NCI-H1436 (cell line): ENCODE measurements around the gene PCSK9.
A peak's percentile ranks its signal among the peaks of the same experiment; 100 is the strongest.

Source experiments
- DNase-seq: peaks from one replicate; lab custom pipeline; 2025; lab: John Stamatoyannopoulos, UW

PCSK9 gene

GRCh38 chr1:55059302-55060132, 20.2 kb downstream of the PCSK9 start:
- no peak for DNase-seq

- no peak for DNase-seq
Measured at GRCh38 chr1:55060133-55060999, 21.0 kb downstream of the PCSK9 start.

- no peak for DNase-seq
Measured at GRCh38 chr1:55061000-55061705, 21.8 kb downstream of the PCSK9 start.

DNA sequence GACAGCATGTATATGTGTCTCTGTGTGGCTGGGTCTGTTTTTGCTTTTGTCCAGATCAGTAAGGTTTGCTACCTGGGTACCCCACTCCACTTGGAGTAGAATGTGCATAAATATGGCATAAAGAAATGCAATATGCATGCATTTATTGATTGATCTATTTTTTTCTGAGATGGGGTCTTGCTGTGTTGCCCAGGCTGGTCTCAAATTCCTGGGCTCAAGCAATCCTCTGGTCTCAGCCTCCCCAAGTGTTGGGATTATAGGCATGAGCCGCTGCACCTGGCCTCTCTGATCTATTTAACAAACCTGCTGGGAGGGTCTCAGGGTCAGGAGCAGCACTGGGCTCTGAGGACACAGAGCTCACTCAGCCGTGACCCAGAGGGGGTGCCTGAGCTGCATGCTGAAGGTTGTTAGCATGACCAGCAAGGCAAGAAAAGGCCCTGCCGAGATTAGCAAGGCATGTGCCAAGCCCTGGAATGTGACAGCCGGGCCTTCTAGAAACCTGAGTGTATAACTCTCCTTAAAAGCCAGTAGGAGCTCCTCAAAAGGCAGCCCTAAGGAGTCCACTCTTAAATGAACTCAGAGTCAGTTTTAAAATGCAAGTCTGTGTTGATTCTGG, 22.5 kb downstream of the PCSK9 start:
- no peak for DNase-seq

DNA sequence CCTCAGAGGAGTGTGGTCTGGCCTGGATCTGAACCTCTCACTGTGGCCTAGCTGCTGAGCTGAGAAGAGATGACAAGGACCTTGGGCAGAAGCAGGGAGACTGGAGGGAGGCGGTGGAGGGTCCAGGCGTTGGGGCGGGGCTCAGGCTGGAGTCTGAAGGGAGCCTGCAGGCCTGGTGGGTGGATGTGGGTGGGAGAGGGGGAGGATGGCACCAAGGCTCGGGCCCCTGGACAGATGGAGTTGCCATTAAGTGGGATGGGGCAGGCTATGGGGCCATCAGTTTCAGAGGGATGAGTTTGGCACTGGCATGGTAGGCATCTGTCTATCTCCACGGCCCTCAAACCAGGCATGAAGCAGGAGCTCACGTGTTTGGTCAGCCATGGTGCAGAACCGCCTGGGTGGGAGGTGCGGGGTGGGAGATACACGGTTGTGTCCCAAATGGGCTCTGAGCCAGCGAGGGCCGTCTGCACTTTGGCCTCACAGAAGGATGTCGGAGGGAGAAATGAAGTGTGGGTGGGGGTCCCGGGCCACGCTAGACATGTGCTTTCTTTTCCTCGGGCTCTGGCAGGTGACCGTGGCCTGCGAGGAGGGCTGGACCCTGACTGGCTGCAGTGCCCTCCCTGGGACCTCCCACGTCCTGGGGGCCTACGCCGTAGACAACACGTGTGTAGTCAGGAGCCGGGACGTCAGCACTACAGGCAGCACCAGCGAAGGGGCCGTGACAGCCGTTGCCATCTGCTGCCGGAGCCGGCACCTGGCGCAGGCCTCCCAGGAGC, 23.6 kb downstream of the PCSK9 start:
- DNase-seq: no peak

DNA sequence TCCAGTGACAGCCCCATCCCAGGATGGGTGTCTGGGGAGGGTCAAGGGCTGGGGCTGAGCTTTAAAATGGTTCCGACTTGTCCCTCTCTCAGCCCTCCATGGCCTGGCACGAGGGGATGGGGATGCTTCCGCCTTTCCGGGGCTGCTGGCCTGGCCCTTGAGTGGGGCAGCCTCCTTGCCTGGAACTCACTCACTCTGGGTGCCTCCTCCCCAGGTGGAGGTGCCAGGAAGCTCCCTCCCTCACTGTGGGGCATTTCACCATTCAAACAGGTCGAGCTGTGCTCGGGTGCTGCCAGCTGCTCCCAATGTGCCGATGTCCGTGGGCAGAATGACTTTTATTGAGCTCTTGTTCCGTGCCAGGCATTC, 24.2 kb downstream of the PCSK9 start:
- DNase-seq: no peak

GRCh38 chr1:55064071-55064581, 24.8 kb downstream of the PCSK9 start:
- peak; percentile 24 for DNase-seq

DNA sequence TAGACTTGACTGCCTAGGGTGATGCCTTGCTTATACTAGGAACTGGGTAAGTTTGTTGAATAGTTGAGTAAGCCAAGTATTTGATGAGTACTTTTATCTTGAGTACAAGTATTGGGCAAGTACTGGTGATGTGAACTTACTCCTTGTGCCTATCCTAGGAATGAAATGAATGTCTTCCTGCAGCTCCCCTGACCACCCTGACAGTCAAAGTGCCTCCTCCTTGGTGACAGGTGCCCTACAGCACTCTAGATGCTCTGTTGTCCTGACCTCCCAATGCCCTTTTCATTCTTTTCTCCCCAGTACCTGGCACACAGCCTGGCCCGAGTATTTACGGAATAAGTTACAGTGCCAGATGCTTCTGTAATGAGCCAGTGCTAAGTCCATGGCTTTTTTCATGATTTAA, 25.5 kb downstream of the PCSK9 start:
- DNase-seq: no peak

DNA sequence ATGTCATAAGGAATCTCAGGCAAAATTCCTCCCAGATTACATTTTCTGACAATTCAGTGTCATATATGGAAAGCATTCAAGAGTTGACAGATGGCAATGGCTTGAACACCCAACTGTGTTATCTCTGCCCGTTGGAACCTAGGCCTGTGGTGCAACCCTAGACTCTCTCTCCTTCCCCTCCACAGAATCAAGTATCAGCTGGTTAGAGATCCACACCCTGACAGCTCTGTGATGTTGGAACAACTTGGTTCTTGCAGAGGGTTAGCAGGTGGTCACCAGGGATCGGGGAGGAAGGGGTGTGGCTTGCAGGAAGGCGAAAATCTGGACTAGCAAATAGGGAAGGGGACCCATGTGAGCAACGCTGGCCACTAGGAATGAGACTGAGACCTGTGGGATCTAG, 26.3 kb downstream of the PCSK9 start:
- DNase-seq: no peak

- DNase-seq: no peak
Measured at GRCh38 chr1:55067022-55067778, 27.9 kb downstream of the PCSK9 start.

DNA sequence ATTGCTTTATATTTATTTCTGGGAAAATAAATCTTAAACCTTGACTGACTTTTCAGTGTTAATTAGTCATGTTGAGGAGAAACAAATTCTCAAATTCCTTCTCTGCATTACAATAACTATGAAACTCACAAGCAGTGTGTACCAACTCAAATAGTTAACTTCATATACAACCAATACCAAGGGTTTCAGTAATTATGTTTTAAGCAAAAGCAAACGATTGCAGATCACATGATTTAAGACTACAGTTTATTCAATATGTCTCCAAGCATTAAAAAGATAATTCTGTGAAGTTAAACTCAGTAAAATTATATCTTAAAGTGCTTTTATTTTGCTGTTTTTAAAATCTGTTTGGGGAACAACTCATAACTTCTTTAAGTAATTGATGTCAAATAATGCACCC, 28.6 kb downstream of the PCSK9 start:
- no peak for DNase-seq

DNA sequence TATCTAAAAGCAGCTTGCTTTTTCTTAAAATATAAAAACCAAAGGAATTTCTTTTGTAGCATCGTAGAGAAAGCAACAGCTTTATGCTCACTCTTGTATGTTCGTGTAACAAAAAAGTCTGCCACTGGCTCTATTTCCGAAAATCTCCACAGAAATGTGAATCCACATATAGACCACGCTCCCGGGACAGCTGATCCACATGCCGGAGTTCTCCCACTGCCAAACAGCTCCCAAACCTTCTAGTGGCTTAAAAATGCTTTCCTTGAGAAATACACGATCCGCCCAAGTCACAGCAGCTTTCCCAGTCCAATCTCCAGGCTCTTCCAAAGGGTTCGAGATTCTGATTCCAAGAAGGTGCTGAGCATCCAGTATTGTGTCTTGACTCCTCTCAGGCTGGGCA, 29.3 kb downstream of the PCSK9 start:
- no peak for DNase-seq

- DNase-seq: no peak
Measured at GRCh38 chr1:55069280-55069679, 29.9 kb downstream of the PCSK9 start.

DNA sequence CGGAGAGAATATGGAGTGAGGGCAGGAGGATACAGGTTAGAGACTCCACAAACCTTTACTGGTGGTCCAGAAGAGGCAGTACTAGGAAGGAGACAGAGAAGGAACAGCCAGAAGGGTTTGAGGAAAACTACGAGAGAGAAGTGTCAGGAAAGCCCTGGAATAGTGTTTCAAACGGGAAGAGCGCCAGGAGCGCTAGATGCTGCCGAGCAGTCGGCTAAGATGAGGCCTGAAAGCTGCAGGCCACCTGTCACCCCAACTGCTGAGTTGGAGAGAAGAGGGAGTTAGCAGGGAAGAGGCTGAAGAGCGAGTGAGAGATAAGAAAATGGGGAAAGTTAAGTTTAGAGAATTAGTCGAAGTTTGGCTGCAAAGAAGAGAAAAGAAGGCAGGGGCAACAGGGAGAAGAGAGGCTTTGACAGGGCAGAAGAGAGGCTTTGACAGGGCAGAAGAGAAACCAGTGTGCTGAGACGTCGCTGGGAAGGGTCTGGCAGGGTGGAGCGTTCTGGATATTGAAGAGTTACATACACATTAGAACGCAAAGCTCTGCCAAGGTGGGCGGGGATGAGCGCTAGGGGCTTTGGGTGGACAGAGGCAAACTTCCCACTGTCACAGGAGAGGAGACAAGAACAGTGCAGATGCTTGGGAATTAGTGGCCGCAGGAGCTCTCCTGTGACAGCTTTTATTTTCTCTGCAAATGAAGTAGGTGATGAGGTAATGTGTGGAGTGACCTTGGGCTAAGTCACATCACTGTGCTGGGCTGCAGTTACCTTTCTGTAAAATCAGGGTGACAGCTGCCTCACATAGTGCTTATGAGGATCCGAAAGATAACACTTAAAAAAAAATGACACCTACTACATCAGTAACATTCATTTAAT, 31.2 kb downstream of the PCSK9 start:
- no peak for DNase-seq

- DNase-seq: no peak
Measured at GRCh38 chr1:55071477-55071876, 32.1 kb downstream of the PCSK9 start.

DNA sequence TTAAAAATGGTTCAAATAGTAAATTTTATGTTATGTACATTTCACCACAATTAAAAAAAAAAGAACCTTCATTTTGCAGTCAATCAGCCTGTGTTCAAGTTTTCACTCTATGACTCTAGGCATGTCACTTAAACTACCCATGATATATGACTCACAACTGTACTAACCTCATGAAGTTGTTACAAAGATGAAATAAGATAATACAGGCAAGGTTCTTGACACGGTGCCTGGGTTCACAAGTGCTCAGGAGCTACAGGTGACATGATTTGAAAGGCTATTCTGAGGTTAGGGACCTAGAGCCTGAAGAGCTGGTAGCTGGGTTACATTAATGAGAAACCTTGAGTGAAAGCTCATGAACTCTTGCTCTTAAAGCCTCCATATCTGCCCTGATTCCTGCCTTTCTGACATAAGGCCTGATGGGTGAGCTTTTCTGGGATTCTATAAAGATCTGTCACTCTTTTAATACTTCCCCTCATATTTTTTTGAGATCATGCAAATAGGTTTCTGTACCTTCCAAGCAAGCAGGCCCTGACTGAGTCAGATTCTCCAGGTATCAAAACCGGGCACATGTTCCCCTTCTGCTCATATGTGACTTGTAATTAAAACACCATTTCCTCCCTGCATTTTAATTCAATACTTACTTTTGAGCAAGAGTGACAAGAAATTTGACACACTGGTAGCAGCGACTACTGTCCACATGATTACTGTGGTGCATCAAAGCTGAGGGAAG, 34.0 kb downstream of the PCSK9 start:
- DNase-seq: no peak

GRCh38 chr1:55074455-55074854, 35.1 kb downstream of the PCSK9 start:
- DNase-seq: no peak

GRCh38 chr1:55076356-55076755, 37.0 kb downstream of the PCSK9 start:
- DNase-seq: no peak

DNA sequence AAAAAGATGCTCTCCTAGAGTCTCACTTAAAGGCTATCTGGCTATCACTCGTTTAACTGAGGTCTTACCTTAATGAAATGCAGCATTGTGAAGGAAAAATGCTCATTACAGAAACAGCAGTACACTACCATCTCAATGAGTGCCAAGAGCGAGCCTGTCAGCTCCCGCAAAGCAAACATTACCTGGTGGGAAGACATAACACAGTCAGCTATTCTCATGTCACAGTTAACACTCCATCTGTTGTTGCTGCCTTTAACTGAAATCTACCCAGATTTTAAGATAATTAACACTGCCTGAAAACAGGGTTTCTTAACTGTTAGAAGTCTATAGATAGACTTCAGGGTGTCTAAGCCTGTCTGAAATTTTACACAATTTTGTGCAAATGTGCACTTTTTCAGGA, 39.1 kb downstream of the PCSK9 start:
- DNase-seq: no peak
